GM23248 (cell line): ENCODE measurements around the gene KMT2A. TPM values are rescaled to one million over a fixed set of nuclear protein-coding genes. Genes with fewer than 3 reads are reported as not detected.
"Not testable (repeated sequence)": the region's sequence is repeated elsewhere in the genome, so short reads cannot be mapped to it uniquely, and the experiment has no call there.

Experiments
- DNase-seq: peaks from one replicate; pipeline ENCODE4 v3.0.0-alpha.2; 2015
- H2AFZ ChIP-seq: fragments of 200-600 bp; sonication (generic); 2 replicates; pipeline ENCODE4 v1.6.1; 2016; ENCODE audit warnings: antibody characterized with exemption
- H3F3A ChIP-seq: fragments of 200-600 bp; sonication (generic); 2 replicates; pipeline ENCODE4 v1.6.1; 2016; ENCODE audit warnings: mild to moderate bottlenecking, antibody characterized with exemption, mixed run types; ENCODE audit not compliant: insufficient read depth
- H3K27ac ChIP-seq: fragments of 200-600 bp; sonication (generic); 2 replicates; pipeline ENCODE4 v1.5.1; 2016; ENCODE audit warnings: mild to moderate bottlenecking
- H3K27me3 ChIP-seq: fragments of 200-600 bp; sonication (generic); replicated peaks from 2 replicates; pipeline ENCODE4 v1.6.1; 2016; ENCODE audit warnings: mild to moderate bottlenecking; ENCODE audit not compliant: insufficient read depth
- H3K36me3 ChIP-seq: fragments of 200-600 bp; sonication (generic); 2 replicates; pipeline ENCODE4 v1.6.1; 2016; ENCODE audit warnings: low read depth, mild to moderate bottlenecking
- H3K4me1 ChIP-seq: fragments of 200-600 bp; sonication (generic); 2 replicates; pipeline ENCODE4 v1.6.1; 2016; ENCODE audit warnings: mild to moderate bottlenecking; ENCODE audit not compliant: insufficient read depth
- H3K4me2 ChIP-seq: fragments of 200-600 bp; sonication (generic); one replicate; pipeline ENCODE4 v1.6.1; 2016; ENCODE audit warnings: mild to moderate bottlenecking; ENCODE audit not compliant: unreplicated experiment
- H3K4me3 ChIP-seq: fragments of 200-600 bp; sonication (generic); 2 replicates; pipeline ENCODE4 v1.5.1; 2016; ENCODE audit warnings: mild to moderate bottlenecking
- H3K79me2 ChIP-seq: fragments of 200-600 bp; sonication (generic); 2 replicates; pipeline ENCODE4 v1.6.1; 2016; ENCODE audit warnings: mild to moderate bottlenecking; ENCODE audit not compliant: insufficient read depth
- H3K9ac ChIP-seq: fragments of 200-600 bp; sonication (generic); 2 replicates; pipeline ENCODE4 v1.6.1; 2016; ENCODE audit warnings: mild to moderate bottlenecking
- H3K9me2 ChIP-seq: fragments of 200-600 bp; sonication (generic); 2 replicates; pipeline ENCODE4 v1.6.1; 2016; ENCODE audit warnings: mixed run types, mild to moderate bottlenecking, moderate library complexity; ENCODE audit not compliant: insufficient read depth
- H3K9me3 ChIP-seq: fragments of 200-600 bp; sonication (generic); one replicate; pipeline ENCODE4 v1.6.1; 2017; ENCODE audit warnings: low read depth
- H4K20me1 ChIP-seq: fragments of 200-600 bp; sonication (generic); 2 replicates; pipeline ENCODE4 v1.6.0; 2016; ENCODE audit not compliant: insufficient read depth
- EZH2 ChIP-seq: fragments of 200-600 bp; sonication (generic); IDR thresholded peaks from 2 replicates; pipeline ENCODE4 v1.6.1; 2018; ENCODE audit warnings: antibody characterized with exemption, mild to moderate bottlenecking; ENCODE audit not compliant: insufficient read depth, poor library complexity, severe bottlenecking
- EZH2phosphoT487 ChIP-seq: fragments of 200-600 bp; sonication (generic); IDR thresholded peaks from 2 replicates; pipeline ENCODE4 v1.6.1; 2018; ENCODE audit warnings: antibody characterized with exemption, moderate library complexity, mild to moderate bottlenecking, low read depth; ENCODE audit not compliant: insufficient read depth
- WGBS, 2 experiments: methylation state at CpG; one replicate each; pipeline ENCODE4 v1.1.6; 2015 to 2017; ENCODE audit warnings: low lambda C conversion rate in 2 of 2, low coverage in 1 of 2; ENCODE audit errors: missing lambda C conversion rate in 2 of 2; 5-methylcytosine and 5-hydroxymethylcytosine counted together
- in situ Hi-C: fragments of 300-500 bp; cut with MboI; formaldehyde crosslinking; loops from 2 replicates; pipeline ENCODE4 v1.15.0; 2020
- polyA plus RNA-seq: library from polyadenylated mRNA; unstranded; fragments of >200 nt; fragmentation: Nextera tagmentation; extraction: Ambion mirVana; gene quantifications from 2 replicates; pipeline ENCODE4 v1.2.1, GENCODE V29; 2016
- total RNA-seq: library from RNA; depleted of rRNA; stranded (reverse); fragments of >200 nt; shearing (Covaris generic); gene quantifications from 2 replicates; pipeline ENCODE4 v1.2.3, GENCODE V29; 2014

The KMT2A gene
- total and polyA plus RNA-seq, 2 experiments from 2014 or later: 7.6 to 19.1 TPM

DNA sequence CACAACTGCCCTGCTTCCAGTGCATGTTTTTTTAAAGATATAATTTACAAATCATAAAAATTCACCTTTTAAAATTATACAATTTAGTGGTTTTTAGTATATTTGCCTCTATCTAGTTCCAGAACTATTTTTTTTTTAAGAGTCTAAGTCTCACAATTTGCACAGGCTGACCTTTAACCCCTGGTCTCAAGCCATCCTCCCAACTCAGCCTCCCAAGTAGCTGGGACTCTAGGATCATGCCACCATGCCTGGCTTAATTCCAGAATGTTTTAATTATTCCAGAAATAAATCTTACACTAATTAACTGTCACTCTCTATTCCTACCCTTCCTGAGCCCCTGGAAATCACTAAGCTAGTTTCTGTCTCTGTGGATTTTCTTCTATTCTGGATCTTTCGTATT, 134.5 kb downstream of the KMT2A start:
- in situ Hi-C loops: no loop called here
- Histone ChIP-seq H3K27ac (peak overlapping the region; percentile 100; the same call in 1 of the 2 replicates), H2AFZ (no peak overlapping the region), H3K4me1 (peaks cover 24% of the 10 kb centered on the region), H3K9ac (no peak overlapping the region), H3F3A (peaks cover 27% of the 10 kb centered on the region), H3K27me3 (no peaks in the 10 kb centered on the region), H3K4me3 (no peak overlapping the region), H3K9me3 (no peaks in the 10 kb centered on the region), H3K4me2 (no peak overlapping the region), H4K20me1 (peaks cover 20% of the 10 kb centered on the region; the same call in 1 of the 2 replicates), H3K36me3 (no peaks in the 10 kb centered on the region), H3K79me2 (peaks cover 51% of the 10 kb centered on the region), H3K9me2 (no peaks in the 10 kb centered on the region)
- no peak for DNase-seq
- no peak for TF ChIP-seq EZH2phosphoT487
- TF ChIP-seq EZH2: no peak
- 100% methylated on average over 1 of the region's 1 CpG for WGBS, 2 experiments

DNA sequence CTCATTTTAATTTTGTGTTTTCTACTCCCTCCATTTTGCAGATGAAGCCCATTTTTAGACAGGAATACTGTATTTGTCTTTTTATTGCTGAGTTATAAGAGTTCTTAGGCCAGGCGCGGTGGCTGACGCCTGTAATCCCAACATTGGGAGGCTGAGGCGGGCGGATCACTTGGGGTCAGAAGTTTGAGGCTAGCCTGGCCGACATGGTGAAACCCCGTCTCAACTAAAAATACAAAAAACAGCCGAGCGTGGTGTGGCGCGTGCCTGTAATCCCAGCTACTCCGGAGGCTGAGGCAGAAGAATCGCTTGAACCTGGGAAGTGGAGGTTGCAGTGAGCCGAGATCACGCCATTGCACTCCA, 135.4 kb downstream of the KMT2A start:
- Histone ChIP-seq H3K9ac (peak overlapping the region; percentile 100), H3K27ac (peak overlapping the region; percentile 100), H3K4me1 (peaks cover 30% of the 10 kb centered on the region), H3F3A (peaks cover 30% of the 10 kb centered on the region), H3K4me2 (peak overlapping the region; percentile 72), H2AFZ (peak overlapping the region; percentile 88), H4K20me1 (peaks cover 25% of the 10 kb centered on the region; the same call in 1 of the 2 replicates), H3K4me3 (peak overlapping the region; percentile 95), H3K79me2 (peaks cover 60% of the 10 kb centered on the region)
- WGBS, 2 experiments: 11 to 15% methylated on average over 15 of the region's 15 CpGs
- H3K9me2 ChIP-seq, in situ Hi-C loops, H3K9me3 ChIP-seq, H3K36me3 ChIP-seq, H3K27me3 ChIP-seq: not testable (repeated sequence)
- peak; percentile 44 for DNase-seq

DNA sequence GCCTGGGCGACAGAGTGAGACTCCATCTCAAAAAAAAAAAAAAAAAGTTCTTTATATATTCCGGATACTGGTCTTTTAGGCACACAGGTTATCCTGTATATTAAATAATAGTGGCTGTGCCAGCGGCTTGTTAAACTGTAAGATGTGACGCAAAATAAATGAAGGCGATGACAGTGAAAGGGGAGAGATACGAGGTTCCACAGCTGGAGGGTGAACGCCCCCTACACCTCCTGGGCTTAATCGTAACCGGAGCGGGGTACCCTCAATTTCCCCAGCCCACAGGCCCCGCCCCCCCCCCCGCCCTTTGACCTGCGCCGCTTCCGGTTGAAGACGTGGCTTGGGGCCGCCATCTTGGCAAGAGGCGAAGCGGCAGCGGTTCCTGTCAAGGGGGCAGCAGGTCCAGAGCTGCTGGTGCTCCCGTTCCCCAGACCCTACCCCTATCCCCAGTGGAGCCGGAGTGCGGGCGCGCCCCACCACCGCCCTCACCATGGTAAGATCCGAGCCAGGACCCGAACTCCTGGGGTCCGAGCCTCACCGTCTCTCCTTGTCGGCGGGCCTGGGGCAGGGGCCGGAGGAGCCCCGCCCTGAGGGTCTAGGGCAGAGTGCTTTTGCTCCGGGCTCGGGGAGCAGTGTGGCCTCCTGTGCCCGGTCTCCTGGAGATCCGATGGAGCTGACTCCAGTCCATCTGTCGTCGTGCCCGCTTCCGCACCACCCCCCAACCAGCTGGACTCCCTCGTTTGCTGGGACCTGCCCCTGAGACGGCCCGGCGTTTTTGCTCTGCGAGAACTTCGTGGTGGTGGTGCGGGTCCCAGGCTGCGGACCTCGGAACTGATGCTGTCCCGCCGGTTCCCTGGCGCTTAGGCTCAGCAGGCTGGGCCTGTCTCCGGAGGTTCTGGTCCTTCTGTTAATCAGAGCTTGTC, 136.0 kb downstream of the KMT2A start, which contains the start of gene ARCN1:
Gene ARCN1 (plus strand): TSS at position 349 of the 920 bp plus-strand sequence. CDS start 139 bp downstream, at position 488.
- Histone ChIP-seq H4K20me1 (peaks cover 30% of the 10 kb centered on the region; the same call in 1 of the 2 replicates), H3K9me2 (no peaks in the 10 kb centered on the region), H3K9ac (peak within 1 kb of the TSS; percentile 100), H2AFZ (peak within 1 kb of the TSS; percentile 88), H3F3A (peaks cover 32% of the 10 kb centered on the region), H3K27me3 (no peaks in the 10 kb centered on the region), H3K36me3 (no peaks in the 10 kb centered on the region), H3K4me1 (peaks cover 37% of the 10 kb centered on the region), H3K79me2 (peaks cover 67% of the 10 kb centered on the region), H3K4me2 (peak within 1 kb of the TSS; percentile 92), H3K9me3 (no peaks in the 10 kb centered on the region), H3K27ac (peak within 1 kb of the TSS; percentile 100), H3K4me3 (peak within 1 kb of the TSS; percentile 95)
- no peak for TF ChIP-seq EZH2
- DNase-seq: peak; percentile 91
- WGBS, 2 experiments: 1 to 2% methylated on average over 46 to 54 of the region's 55 CpGs
- in situ Hi-C loops: no loop called here

DNA sequence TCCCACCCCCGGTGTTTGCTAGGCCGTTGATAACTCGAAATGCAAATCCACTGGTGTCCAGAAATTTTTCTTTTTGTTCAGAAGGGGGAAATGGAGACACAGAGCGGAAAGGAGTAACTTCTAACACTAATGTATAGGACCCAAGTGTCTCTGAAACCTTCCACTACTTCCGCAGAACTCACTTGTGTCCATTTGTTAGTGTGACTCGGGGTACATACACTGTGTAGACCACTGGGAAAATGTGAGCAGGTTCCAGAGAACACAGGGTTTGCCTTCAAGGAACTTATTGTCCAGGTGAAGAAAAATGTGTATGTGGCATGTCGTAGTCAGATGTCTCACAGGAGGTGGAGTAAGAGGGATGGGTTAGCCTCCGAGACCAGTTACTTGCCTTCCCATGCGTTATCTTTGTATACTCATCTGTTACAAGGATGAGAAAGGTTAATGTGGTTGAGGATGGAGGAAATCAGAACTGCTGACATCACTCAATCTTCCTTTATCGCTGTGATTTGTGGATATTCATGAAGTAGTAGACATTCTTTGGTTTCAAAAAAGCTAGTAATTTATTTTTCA, 136.8 kb downstream of the KMT2A start:
- Histone ChIP-seq H3F3A (peaks cover 35% of the 10 kb centered on the region), H3K9me3 (no peaks in the 10 kb centered on the region), H3K36me3 (no peaks in the 10 kb centered on the region), H3K4me3 (peak overlapping the region; percentile 95), H3K4me1 (peaks cover 41% of the 10 kb centered on the region), H3K79me2 (peaks cover 74% of the 10 kb centered on the region), H4K20me1 (peaks cover 30% of the 10 kb centered on the region; the same call in 1 of the 2 replicates), H3K9ac (peak overlapping the region; percentile 100), H3K27ac (peak overlapping the region; percentile 100), H3K9me2 (no peaks in the 10 kb centered on the region), H3K27me3 (no peaks in the 10 kb centered on the region), H3K4me2 (peak overlapping the region; percentile 92), H2AFZ (no peak overlapping the region)
- peak; percentile 82 for DNase-seq
- TF ChIP-seq EZH2phosphoT487: no peak
- in situ Hi-C loops: no loop called here
- WGBS, 2 experiments: 1 to 3% methylated on average over 10 of the region's 10 CpGs
